GM12878 (cell line): ENCODE measurements around the gene CDYL2.

Source experiments
- CTCF ChIP-seq, 3 experiments: IDR thresholded peaks in 2 of 3; conservative IDR thresholded peaks in 1 of 3; 2 replicates each; pipeline ENCODE4 v1.5.1; 2011; ENCODE audit warnings: low read depth in 3 of 3, low read length in 3 of 3, mild to moderate bottlenecking in 3 of 3, control low read depth in 2 of 3, moderate library complexity in 2 of 3, inconsistent platforms in 1 of 3, mixed read lengths in 1 of 3; ENCODE audit not compliant: control insufficient read depth in 2 of 3, insufficient read depth in 1 of 3; ENCODE audit errors: extremely low read depth in 1 of 3
- ELK1 ChIP-seq: IDR thresholded peaks from 2 replicates; pipeline ENCODE4 v1.6.1; 2012; ENCODE audit warnings: low read depth, low read length, improper control_type of control experiment
- ESRRA ChIP-seq: IDR thresholded peaks from 2 replicates; pipeline ENCODE4 v1.6.1; 2012; ENCODE audit warnings: mild to moderate bottlenecking, low read length, improper control_type of control experiment
- EZH2 ChIP-seq: IDR thresholded peaks from 2 replicates; pipeline ENCODE4 v1.6.1; 2012; ENCODE audit warnings: low read depth, mild to moderate bottlenecking, control low read depth, inconsistent platforms, low read length, borderline replicate concordance; ENCODE audit not compliant: control insufficient read depth
- SIX5 ChIP-seq: IDR thresholded peaks from 2 replicates; pipeline ENCODE4 v1.6.1; 2011; ENCODE audit warnings: mild to moderate bottlenecking, low read depth, low read length, moderate library complexity; ENCODE audit not compliant: severe bottlenecking
- SMAD1 ChIP-seq: fragments of 450-650 bp; IDR thresholded peaks from 2 replicates; pipeline ENCODE4 v1.6.1; 2018; ENCODE audit warnings: mild to moderate bottlenecking, low read depth; ENCODE audit not compliant: partially characterized antibody
- TF ChIP-seq, protein P1 (sequence below): fragments of 450-650 bp; IDR thresholded peaks from 2 replicates; pipeline ENCODE4 v1.6.1; 2016; ENCODE audit warnings: mild to moderate bottlenecking, moderate library complexity, borderline replicate concordance

DNA sequence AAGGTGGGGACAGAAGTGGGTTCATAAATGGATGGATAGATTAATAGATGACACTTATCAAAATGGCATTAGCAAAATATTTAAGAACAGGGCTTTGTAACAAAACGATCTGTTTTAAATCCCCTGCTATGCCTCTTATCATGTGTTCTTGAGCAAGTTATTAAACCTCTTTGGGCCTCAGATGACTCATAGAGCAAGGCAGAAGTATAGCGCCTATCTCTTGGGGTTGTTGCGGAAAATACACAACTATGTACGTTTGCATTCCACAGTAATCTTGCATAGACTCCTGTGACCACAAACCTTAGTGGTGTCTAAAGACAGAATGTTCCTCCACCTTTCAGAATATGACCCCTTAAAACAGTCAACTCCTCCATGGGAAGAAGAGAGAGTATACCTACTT lies 116.8 kb downstream of the CDYL2 start:
- no peak for TF ChIP-seq CTCF (IDR thresholded peaks at IDR 0.05 in 2 of 3, conservative IDR thresholded peaks at IDR 0.05 in 1 of 3; ENCODE audit: control insufficient read depth in 2 of 3, extremely low read depth in 1 of 3, insufficient read depth in 1 of 3, low read depth in 3 of 3, low read length in 3 of 3)
- no peak for TF ChIP-seq ESRRA
- TF ChIP-seq SMAD1 = no peak
- TF ChIP-seq, protein P1, sequence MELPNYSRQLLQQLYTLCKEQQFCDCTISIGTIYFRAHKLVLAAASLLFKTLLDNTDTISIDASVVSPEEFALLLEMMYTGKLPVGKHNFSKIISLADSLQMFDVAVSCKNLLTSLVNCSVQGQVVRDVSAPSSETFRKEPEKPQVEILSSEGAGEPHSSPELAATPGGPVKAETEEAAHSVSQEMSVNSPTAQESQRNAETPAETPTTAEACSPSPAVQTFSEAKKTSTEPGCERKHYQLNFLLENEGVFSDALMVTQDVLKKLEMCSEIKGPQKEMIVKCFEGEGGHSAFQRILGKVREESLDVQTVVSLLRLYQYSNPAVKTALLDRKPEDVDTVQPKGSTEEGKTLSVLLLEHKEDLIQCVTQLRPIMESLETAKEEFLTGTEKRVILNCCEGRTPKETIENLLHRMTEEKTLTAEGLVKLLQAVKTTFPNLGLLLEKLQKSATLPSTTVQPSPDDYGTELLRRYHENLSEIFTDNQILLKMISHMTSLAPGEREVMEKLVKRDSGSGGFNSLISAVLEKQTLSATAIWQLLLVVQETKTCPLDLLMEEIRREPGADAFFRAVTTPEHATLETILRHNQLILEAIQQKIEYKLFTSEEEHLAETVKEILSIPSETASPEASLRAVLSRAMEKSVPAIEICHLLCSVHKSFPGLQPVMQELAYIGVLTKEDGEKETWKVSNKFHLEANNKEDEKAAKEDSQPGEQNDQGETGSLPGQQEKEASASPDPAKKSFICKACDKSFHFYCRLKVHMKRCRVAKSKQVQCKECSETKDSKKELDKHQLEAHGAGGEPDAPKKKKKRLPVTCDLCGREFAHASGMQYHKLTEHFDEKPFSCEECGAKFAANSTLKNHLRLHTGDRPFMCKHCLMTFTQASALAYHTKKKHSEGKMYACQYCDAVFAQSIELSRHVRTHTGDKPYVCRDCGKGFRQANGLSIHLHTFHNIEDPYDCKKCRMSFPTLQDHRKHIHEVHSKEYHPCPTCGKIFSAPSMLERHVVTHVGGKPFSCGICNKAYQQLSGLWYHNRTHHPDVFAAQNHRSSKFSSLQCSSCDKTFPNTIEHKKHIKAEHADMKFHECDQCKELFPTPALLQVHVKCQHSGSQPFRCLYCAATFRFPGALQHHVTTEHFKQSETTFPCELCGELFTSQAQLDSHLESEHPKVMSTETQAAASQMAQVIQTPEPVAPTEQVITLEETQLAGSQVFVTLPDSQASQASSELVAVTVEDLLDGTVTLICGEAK = no peak
- TF ChIP-seq EZH2 = no peak
- no peak for TF ChIP-seq SIX5
- TF ChIP-seq ELK1 = no peak
